Measurements from ENCODE around the gene CELSR1. TPM values are rescaled to one million over a fixed set of nuclear protein-coding genes. Genes with fewer than 3 reads are reported as not detected.

CELSR1 gene
- total RNA-seq, 1 experiment from 2014 or later: 19.6 TPM

- TF ChIP-seq, protein P1, sequence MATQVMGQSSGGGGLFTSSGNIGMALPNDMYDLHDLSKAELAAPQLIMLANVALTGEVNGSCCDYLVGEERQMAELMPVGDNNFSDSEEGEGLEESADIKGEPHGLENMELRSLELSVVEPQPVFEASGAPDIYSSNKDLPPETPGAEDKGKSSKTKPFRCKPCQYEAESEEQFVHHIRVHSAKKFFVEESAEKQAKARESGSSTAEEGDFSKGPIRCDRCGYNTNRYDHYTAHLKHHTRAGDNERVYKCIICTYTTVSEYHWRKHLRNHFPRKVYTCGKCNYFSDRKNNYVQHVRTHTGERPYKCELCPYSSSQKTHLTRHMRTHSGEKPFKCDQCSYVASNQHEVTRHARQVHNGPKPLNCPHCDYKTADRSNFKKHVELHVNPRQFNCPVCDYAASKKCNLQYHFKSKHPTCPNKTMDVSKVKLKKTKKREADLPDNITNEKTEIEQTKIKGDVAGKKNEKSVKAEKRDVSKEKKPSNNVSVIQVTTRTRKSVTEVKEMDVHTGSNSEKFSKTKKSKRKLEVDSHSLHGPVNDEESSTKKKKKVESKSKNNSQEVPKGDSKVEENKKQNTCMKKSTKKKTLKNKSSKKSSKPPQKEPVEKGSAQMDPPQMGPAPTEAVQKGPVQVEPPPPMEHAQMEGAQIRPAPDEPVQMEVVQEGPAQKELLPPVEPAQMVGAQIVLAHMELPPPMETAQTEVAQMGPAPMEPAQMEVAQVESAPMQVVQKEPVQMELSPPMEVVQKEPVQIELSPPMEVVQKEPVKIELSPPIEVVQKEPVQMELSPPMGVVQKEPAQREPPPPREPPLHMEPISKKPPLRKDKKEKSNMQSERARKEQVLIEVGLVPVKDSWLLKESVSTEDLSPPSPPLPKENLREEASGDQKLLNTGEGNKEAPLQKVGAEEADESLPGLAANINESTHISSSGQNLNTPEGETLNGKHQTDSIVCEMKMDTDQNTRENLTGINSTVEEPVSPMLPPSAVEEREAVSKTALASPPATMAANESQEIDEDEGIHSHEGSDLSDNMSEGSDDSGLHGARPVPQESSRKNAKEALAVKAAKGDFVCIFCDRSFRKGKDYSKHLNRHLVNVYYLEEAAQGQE (IDR thresholded peaks at IDR 0.05; ENCODE audit: low read depth): no peak
- TF ChIP-seq EZH2 (IDR thresholded peaks at IDR 0.05): no peak
- no peak for TF ChIP-seq SP1 (IDR thresholded peaks at IDR 0.05; ENCODE audit: low read depth)
- no peak for TF ChIP-seq CEBPB (IDR thresholded peaks at IDR 0.05; ENCODE audit: low read depth)
- TF ChIP-seq EGR1 (IDR thresholded peaks at IDR 0.05; ENCODE audit: low read depth): no peak
Observed at GRCh38 chr22:46320716-46321386, 216.6 kb downstream of the CELSR1 start (continued).

DNA sequence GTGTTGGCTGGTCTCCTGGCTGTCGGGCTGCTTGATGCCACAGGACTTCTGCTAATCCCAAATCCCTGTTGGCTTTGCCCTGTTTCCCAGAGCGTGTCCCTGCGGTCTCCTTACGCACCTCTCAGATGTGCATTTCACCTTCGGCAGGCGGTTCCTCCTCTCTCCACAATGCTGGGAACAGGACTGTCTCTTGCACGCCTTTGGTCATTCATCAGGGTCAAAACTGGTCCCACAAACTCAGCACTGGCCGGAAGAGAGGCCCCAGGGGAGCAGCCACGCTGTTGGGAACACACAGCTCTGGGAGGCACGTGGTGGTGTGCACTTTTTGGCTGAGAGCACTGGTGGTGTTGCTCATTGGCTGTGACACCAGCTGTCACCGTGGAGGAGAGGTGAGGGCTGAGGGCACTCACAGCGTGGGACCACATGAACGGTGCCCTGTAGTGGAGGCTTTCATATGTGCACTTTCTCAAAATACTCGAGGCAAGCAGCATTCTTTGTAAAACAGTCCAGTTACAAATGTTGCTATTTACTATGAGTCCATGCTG, 217.2 kb downstream of the CELSR1 start:
- H2AFZ ChIP-seq (ENCODE audit: low read depth, low read length, poor library complexity, severe bottlenecking): no peak overlapping the region
- peaks cover 30% of the 10 kb centered on the region; the same call in 1 of the 2 replicates for H3K79me2 ChIP-seq (ENCODE audit: insufficient read depth, low read length)
- DNase-seq (ENCODE audit: low read depth, low spot score) (no peak), ATAC-seq (no peak)
- no peaks in the 10 kb centered on the region for H3K9me3 ChIP-seq (ENCODE audit: control insufficient read depth in 1 of 2, insufficient read depth in 1 of 2, low read depth in 1 of 2, low read length in 2 of 2)
- ChIA-PET CTCF (no interaction called here), RAD21 (ENCODE audit: low non-redundant PET in 1 of 2, low total read pairs in 2 of 2, uncharacterized antibody in 2 of 2, unreplicated experiment in 2 of 2) (no interaction called here), POLR2A (no interaction called here)
- H3K36me3 ChIP-seq (ENCODE audit: control insufficient read depth in 1 of 2, insufficient read depth in 2 of 2, low read length in 2 of 2): peaks cover 33 to 41% of the 10 kb centered on the region in 2 experiments
- H3K4me3 ChIP-seq (replicated peaks in 1 of 2; ENCODE audit: low read depth in 1 of 2, low read length in 2 of 2): no peak overlapping the region
- intact Hi-C loops (cut with micrococcal nuclease): no loop called here
- no peak overlapping the region for H3K27ac ChIP-seq (ENCODE audit: low read depth, low read length)
- no peaks in the 10 kb centered on the region for H3K4me1 ChIP-seq (ENCODE audit: control insufficient read depth in 1 of 2, insufficient read depth in 2 of 2, low read length in 2 of 2)
- no peak overlapping the region for H3K9ac ChIP-seq (ENCODE audit: low read length)
- H3K9me2 ChIP-seq (ENCODE audit: insufficient read depth): no peaks in the 10 kb centered on the region
- no peak overlapping the region for H3K4me2 ChIP-seq (ENCODE audit: low read length)
- H4K20me1 ChIP-seq (ENCODE audit: insufficient read depth): no peaks in the 10 kb centered on the region
- no peaks in the 10 kb centered on the region for H3K27me3 ChIP-seq (ENCODE audit: insufficient read depth, low read length)
- TF ChIP-seq EGR1 (IDR thresholded peaks at IDR 0.05; ENCODE audit: low read depth) (no peak), SIN3A (IDR thresholded peaks at IDR 0.05; ENCODE audit: low read depth) (no peak), CBX3 (IDR thresholded peaks at IDR 0.05; ENCODE audit: low read depth) (no peak), POLR2AphosphoS5 (IDR thresholded peaks at IDR 0.05; ENCODE audit: low read depth, low read length) (no peak), CEBPB (IDR thresholded peaks at IDR 0.05; ENCODE audit: low read depth) (no peak), ELF1 (IDR thresholded peaks at IDR 0.05; ENCODE audit: borderline replicate concordance, low read depth) (no peak), POLR2A (IDR thresholded peaks at IDR 0.05; ENCODE audit: borderline replicate concordance, extremely low read depth, insufficient read depth, insufficient read length) (no peak), EZH2phosphoT487 (IDR thresholded peaks at IDR 0.05; ENCODE audit: borderline replicate concordance) (no peak), YY1 (IDR thresholded peaks at IDR 0.05; ENCODE audit: extremely low read depth, insufficient replicate concordance, low read depth, low read length) (no peak), SRF (IDR thresholded peaks at IDR 0.05; ENCODE audit: low read depth) (no peak), EZH2 (IDR thresholded peaks at IDR 0.05) (no peak), TCF7L2 (IDR thresholded peaks at IDR 0.05; ENCODE audit: borderline replicate concordance, extremely low read depth, insufficient read depth, insufficient read length) (no peak), RAD21 (IDR thresholded peaks at IDR 0.05; ENCODE audit: low read depth) (no peak), ZFX (IDR thresholded peaks at IDR 0.05) (no peak), JUND (IDR thresholded peaks at IDR 0.05) (no peak), ZNF274 (IDR thresholded peaks at IDR 0.05; ENCODE audit: low read depth, low read length) (no peak), SP1 (IDR thresholded peaks at IDR 0.05; ENCODE audit: low read depth) (no peak)
- TF ChIP-seq, protein P2, sequence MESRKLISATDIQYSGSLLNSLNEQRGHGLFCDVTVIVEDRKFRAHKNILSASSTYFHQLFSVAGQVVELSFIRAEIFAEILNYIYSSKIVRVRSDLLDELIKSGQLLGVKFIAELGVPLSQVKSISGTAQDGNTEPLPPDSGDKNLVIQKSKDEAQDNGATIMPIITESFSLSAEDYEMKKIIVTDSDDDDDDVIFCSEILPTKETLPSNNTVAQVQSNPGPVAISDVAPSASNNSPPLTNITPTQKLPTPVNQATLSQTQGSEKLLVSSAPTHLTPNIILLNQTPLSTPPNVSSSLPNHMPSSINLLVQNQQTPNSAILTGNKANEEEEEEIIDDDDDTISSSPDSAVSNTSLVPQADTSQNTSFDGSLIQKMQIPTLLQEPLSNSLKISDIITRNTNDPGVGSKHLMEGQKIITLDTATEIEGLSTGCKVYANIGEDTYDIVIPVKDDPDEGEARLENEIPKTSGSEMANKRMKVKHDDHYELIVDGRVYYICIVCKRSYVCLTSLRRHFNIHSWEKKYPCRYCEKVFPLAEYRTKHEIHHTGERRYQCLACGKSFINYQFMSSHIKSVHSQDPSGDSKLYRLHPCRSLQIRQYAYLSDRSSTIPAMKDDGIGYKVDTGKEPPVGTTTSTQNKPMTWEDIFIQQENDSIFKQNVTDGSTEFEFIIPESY (IDR thresholded peaks at IDR 0.05; ENCODE audit: extremely low read depth, insufficient replicate concordance, low read length): no peak
- TF ChIP-seq, protein P3, sequence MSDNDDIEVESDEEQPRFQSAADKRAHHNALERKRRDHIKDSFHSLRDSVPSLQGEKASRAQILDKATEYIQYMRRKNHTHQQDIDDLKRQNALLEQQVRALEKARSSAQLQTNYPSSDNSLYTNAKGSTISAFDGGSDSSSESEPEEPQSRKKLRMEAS (IDR thresholded peaks at IDR 0.05): no peak
- TF ChIP-seq, protein P4, sequence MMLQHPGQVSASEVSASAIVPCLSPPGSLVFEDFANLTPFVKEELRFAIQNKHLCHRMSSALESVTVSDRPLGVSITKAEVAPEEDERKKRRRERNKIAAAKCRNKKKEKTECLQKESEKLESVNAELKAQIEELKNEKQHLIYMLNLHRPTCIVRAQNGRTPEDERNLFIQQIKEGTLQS (IDR thresholded peaks at IDR 0.05): no peak
- no TSS peak for BruUV-seq (replicated peaks)
